HG02623 (cell line): ENCODE measurements around the gene PON3.

Experiments used
- ATAC-seq: cut with Tn5 transposase; IDR thresholded peaks from one replicate; pipeline ENCODE4 v1.9.1; 2021; ENCODE audit warnings: moderate library complexity; ENCODE audit not compliant: unreplicated experiment

The PON3 gene

DNA sequence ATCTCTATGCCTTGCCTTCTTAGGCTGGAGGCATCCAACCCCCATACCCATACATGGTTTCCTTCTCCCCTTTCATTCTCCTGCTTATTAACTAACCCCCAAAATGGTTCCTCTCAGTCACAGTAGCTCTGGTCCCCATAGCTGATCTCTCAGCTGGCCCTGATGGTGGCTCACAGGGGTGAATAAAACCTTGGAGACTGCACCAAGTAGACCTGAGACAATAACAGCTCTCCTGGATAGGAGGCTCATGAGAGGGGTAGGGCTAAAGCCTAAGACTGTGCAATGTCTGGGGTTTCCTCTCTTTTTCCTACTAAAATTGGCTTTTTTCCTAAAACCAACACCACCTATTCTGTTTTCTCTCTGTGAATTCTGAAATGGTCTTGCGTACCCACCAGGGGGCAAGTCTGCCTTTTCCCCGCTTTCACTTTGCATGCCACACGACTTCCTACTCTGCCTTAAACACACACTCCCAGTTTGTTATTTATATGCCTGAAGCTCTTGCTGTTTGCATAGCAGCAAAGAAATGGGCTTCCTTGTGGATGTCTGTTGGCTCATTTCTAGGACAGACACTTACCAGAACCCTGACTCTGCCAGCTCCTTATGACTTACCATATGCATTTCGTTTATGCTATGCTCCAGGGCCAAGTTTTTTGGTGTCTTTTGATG is 53.4 kb downstream of the PON3 start:
- ATAC-seq = no peak

DNA sequence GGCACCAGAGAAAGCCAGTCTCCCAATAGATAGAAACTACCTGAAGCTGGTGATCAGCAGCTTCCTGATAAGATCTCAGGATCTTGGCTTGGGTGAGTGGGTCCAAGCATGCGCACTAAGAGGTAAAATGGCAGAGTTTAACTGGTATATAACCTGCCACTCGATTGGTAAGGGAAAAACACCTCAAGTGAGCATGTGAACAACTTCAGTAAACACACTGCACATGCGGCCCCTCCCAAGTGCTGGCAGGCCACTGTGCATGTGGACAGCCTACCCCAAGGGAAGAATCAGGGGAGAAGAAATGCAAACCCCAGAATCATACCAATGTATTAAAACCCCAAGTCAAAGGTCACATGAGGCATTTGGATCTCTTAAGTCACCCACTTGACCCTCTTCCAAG is 54.1 kb downstream of the PON3 start:
- ATAC-seq = no peak

DNA sequence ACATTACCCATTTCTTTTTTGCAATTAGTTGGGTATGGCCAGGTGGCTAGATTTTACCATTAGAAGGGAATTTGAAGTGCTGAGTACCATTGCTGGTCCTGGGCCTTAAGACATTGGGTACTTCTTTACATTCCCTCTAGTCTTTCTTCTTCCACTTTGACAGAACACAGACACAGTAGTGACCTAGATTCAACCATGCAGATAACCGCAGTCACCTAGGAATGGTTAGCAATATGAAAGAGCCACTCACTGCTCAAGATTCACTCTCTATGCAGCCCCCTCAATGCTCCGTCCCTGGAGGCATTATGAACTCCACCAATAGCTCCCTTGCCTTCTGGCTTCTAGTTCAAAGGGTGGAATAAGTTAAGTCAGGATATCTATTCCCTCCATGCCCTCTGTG is 55.7 kb downstream of the PON3 start:
- ATAC-seq = no peak

DNA sequence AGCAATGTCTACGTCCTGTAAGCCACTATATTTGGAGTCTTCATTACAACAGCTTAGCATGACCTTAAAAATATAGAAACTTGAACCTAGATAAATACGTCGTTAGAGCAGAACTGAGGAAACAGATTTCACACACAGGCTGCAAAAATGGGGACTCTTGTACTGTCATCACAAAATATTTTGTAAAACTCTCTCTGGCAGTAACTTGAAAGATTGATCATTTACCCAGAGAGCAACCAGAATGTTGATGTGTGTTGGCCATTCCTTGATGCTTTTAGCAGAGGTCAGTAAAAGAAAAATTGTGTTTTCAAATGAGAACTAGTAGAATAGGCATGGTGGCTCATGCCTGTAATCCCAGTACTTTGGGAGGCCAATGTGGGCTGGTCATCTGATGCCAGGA is 57.3 kb downstream of the PON3 start:
- ATAC-seq = no peak

DNA sequence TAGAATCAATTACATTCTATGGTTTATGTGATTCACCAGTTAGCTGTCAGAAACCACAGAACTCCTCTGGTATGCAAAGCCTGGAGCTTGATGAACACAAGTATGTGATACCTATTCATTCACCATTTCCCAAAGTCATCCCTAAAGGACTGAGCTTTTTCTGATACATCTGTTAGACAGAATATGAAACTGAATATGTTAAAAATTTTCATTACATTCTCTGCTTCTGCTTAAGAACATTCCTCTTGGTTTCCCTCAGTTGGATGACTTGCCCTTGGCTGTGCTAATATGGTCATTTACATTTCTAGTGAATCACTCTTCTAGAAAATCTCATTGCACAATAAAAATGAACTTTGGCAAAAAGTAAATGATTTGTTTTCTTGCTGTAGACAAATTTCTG is 61.1 kb downstream of the PON3 start:
- no peak for ATAC-seq

DNA sequence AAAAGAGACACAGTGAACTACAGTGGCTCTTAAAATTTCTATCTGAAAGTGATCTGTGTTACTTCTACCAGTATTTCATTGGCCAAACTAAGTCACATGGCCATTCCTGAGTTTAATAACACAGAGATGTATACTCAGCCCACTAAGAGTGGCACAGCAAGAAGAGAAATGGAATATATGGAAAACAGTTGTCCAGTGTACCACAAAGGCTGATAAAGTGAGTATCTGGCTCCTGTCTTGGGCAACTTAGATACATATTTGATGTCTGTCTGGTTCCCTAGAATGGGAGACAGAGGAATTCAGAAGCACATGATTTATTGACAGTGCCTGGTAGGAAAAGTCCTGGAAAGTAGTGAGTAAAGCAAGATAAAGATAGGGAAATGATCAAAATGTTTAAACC is 61.7 kb downstream of the PON3 start:
- no peak for ATAC-seq

DNA sequence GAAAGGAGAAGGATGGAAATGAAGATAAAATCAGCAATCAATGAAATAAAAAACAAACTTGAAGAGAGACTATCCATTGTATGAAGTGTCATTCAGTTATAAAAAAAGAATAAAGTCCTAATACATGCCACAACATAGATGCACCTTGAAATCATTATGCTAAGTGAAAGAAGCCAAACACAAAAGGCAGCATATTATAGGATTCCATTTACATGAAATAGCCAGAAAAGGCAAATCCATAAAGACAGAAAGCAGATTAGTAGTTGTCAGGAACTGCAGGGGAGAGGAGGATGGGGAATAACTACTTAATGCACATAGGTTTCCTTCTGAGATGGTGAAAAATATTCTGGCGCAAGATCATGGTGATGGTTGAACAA is 65.2 kb downstream of the PON3 start:
- ATAC-seq = peak; percentile 13

DNA sequence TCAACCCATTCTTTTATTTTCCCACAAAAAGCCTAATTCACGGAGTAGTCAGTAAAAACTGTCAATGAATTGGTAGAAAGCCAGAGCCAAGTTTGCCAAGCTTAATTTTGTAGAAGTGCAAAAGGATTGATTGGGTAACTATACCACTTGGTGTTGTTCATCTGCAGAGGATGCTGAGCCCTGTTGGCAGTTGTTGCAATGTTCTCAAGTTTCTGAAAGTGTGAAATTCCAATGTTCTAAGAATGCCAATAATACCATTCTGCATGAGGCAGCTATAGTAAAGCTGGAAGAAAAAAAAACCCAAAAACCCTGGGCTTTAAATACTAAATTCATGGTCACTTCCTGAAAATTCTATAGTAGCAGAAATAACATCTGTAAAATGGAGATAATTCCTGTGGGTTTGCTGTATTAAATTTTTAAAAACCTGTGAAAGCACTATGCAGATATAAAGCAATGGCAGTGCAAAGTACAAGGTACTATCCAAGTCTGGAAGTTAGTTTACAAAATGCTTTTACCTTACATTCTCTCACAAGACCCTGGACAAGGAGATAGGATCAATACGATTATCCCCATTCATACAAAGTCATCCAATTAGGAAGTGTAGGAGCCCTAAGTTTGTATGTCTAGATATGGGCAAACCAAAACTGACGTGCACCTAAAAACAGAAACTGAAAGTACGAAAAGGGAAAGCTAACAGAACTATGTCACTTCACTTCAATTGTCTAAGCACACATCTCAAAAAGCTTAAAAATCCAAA is 65.8 kb downstream of the PON3 start:
- ATAC-seq = peak; percentile 99

DNA sequence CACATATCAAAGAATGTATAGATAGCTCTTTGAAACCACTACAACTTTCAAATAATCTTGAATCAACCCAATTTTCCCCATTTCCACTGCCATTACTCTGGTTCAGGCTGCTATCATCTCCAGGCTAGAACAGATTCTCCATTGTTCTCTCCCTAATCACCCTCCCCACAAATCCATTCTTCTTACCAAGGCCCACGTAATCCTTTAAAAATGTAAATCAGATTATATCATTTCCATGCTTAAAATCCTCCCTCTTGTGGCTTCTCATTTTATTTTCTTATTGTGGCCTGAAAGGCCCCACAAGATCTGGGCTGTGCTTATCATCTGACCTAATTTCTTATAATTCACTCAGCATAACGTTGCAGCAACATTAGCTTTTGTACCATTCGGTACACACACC is 68.8 kb downstream of the PON3 start:
- ATAC-seq = no peak

DNA sequence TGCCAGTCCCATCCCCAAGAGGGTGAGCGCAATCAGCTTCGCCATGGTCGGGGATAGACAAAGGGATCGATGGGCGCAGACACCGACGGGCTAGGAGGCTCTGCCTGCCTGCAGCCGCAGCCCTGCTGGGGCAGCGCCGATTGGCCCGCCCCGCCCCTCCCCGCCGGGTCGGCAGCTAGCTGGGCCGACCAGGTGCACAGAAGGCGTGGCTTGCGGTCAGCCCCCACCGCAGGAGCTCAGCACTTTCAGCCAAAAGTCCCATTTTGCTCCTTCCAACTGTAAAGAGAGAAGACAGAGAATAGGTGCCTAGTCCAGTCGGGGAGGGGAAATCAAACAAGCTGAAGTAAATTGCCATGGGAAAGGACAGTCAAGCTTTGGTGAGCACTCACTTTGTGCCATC is 71.7 kb downstream of the PON3 start, which contains the start of gene PON1:
Gene PON1, minus strand, starts transcription at position 102 of the 400 bp plus-strand sequence. Its CDS starts 57 bp downstream, at position 45.
- peak; percentile 55 for ATAC-seq

DNA sequence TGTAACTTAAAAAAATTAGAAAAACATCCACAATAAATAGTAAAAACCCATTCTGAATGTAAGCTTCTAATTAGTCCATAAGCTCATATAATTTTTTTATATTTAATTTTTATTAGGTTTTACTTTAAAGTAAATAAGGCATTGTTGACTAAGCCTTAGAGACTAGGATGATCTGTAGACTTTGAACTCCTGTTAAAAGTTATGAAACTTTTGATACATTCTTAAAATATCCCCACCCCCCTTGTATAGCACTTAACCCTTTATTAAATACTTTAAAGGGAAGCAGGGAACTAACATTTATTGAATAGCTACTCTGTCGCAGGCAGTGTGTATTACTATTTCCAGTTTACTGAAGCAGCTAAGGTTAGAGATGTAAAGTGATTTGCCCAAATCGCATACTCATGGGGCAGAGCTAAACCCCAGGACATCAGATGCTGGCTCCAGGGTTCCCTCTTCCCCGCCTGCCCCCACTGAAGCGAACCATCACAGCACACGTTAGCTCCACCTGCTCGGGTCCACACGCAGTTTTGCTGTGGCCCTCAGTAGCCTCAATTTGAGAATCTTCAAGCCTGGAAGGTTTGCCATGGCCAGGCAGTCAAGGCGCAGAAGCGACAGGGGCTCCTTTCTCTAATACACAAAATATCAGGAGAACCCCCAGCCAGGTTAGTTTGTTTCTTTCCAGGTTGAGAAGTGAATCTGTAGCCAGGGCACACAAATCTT is 72.6 kb downstream of the PON3 start:
- ATAC-seq = no peak

DNA sequence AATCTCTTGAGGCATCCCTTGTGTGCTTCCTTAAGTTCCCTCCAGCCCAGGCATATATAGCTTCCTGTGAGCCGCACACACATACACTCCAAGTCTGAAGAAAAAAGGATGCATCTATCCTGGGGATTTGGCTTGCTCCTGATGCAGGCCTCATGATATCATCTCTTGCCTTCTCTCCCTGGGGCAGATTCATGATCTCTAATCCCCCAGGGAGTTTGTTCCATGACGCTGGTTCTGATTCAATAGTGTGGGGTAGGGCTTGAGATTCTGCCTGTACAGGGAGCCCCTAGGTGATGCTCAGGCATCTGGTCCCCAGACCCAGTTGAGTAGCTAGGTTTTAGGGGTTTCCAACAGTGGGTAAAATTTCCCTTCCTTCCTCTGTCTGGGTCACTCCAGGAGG is 73.3 kb downstream of the PON3 start:
- ATAC-seq = no peak

DNA sequence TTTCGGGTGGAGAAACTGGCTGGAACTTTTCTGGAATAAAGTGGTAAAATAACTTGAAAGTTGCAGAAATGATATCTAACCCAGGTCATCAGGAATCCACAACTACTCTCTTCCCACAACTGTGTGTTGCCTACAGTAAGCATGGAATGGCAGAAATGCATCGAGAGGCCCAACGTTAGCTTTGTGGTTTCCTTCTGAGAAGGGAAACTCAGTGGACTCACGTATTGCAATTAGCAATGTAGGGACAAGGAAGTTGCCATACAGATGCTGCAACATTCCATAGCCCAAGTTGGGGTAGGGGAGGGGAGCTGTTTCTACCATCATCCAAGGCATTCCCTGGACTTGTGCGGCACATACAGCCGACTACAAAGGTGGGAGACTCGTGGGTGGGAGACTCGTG is 73.8 kb downstream of the PON3 start:
- ATAC-seq = no peak

DNA sequence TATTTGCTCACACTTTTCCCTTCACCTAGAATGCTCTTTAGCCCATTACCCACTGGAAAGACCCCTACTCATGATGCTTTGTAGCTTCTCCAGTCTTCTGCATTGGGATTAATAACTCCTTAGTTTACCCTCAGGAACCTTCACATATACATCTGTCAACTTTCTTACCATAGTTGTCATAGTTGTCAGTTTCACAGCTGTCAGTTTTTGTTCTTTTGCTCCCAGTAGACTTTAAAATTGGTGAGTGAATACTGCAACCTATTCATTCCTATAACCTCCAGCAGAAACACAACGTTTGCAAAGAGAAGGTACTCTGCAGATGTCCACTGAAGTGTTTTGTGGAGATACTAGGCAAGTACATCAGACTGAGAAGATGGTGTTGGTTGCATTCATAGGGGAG is 74.5 kb downstream of the PON3 start:
- ATAC-seq = no peak

DNA sequence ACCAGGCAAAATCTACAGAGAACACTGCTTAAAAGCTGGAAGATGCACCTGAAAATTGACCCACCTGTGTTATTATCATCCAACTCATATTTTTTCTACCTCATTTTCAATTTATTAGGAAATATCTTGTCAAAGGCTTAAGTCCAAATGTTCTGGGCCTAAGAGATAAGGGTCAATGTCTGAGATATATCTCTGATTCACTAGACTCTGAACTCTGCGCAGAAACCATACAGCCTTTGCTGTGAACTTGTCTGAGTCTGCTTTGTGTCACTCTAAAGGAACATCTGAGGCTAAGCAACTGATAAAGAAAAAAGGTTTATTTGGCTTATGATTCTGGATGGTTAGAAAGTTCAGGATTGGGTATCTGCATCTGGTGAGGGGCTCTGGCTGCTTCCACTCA is 75.5 kb downstream of the PON3 start:
- no peak for ATAC-seq

DNA sequence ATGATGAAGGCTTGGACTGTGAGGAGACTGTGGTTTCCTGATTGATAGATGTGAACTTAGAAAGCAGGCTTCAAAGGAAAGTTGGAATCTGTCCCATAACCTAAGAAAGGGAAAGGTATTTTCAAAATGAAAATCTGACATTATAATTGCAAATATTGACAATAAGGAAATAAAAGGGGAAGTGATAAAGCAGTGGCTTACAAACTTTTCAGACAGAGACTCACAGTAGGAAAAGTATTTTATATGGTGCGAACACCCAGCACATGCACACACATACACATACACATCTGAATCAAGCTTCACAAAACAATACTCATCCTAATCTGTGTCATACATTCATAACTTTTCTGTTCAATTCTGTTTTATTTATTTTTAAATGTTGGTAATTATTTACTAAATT is 76.6 kb downstream of the PON3 start:
- no peak for ATAC-seq

DNA sequence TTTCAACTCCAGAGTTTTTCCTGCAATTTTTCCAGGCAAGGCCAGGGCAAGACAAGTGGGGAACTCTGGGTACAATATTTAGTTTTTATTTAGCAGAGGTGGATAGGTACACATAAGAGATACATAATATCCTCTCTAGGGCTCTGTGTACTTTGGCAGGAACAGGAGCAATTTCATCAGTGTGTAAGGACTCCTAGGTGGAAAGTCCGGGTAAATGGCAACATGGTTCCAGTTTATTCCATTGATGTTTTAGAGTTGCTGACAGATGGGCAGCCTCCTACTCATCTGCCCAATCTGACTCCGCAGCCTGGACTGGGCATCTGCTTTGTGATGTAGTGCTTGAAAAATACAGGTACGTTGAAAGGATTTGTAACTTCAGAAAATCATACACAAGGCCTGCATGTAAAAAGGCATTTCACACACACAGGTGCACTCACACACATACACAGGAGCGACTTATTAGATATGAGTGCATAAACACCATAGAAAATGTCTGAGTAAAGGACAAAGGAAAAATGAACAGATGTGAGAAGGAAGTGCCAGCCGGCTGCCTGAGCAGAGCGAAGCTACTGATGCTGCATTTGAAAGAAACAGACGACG is 77.6 kb downstream of the PON3 start:
- ATAC-seq = no peak

DNA sequence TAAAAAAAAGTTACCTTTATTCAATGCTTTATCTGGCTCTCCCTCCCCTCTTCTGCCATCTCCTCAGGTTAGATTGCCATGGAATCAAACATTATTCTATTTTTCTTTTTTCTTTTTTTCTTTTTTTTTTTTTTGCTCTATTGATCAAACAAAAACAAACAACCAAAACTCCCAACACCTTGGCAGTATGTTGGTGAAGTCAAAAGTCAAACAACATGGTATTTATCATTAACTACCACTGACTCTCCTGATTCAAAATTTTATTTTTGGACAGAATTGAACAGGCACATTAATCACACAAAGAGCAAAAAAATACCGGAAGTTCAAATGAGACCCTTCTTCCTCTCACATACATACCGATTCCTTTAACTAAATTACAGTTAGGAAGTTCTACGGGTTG is 78.2 kb downstream of the PON3 start:
- no peak for ATAC-seq

DNA sequence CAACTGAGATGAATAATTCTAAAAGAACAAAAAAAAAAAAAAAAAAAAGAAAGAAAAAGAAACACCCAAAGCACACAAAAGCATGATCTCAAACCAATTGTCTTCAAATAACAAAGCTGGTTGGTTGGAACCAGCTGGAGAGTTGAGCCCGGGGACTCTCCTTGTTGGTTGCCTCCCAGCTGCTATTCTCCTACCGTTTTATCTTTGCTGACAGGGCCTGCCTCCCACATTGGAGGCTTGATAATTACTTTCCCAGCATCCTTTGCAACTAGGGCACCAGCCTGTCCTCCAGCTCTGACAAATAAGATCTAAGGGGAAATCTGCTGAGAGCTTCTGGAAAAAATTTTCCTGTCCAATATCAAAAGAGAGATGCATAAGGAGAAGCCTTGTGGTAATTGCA is 78.6 kb downstream of the PON3 start:
- no peak for ATAC-seq

DNA sequence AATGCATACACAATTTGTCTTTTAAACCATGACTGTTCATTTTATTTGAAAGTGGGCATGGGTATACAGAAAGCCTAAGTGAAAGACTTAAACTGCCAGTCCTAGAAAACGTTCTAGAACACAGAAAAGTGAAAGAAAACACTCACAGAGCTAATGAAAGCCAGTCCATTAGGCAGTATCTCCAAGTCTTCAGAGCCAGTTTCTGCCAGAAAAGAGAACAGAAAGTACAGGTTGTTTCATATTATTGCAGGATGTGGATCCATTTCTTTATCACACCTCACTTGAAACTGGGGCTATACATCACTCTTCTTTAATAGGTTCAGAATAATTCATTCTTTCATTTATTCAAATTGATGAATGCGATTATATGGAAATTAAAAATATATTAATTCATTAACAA is 79.6 kb downstream of the PON3 start:
- ATAC-seq = no peak

DNA sequence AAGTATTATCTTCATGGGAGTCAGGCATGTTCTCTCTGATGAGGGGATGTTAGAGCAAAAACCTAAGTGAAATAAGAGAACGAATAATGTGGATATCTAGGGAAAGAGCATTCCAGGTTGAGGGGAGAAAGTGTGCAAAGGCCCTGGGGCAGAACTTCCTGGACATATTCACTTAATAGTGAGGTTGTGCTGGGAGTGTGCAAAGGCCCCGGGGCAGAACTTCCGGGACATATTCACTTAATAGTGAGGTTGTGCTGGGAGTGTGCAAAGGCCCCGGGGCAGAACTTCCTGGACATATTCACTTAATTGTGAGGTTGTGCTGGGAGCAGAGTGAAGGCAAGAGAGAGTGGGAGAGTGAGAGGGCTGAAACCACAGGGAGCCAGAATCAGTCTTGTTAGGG is 83.6 kb downstream of the PON3 start:
- no peak for ATAC-seq

DNA sequence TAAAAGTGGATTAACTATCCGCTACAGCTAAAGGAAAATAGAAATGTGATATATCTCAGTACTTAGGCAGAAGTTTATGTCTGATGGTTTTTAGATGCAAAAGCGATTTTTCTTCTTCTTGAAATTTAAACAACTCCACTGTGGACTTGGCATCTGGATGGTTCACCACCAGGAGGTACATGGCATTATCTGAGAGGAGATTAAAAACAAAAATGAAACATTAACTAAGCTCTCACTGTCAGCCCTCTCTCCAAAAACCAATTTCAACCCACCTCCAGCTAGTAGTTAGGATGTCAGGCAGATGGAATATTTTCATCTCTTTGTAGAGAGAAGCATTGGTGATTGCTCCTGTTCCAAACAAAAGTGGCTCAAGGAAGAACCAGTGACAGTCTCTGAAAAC is 84.8 kb downstream of the PON3 start:
- no peak for ATAC-seq
